Measurements from ENCODE around the gene NTM. TPM values are rescaled to one million over a fixed set of nuclear protein-coding genes. Genes with fewer than 3 reads are reported as not detected.
"Not testable (repeated sequence)": the region's sequence is repeated elsewhere in the genome, so short reads cannot be mapped to it uniquely, and the experiment has no call there.

NTM gene
- total RNA-seq, 1 donor from 2014 or later = not detected

- ATAC-seq = peak; percentile 92
These were observed 117.8 kb downstream of the NTM start for GRCh38 chr11:131488238-131488637.

GRCh38 chr11:131491503-131491902 lies 121.1 kb downstream of the NTM start:
- ATAC-seq (no peak), DNase-seq (ENCODE audit: low spot score) (no peak)

More at GRCh38 chr11:131488238-131488637, 117.8 kb downstream of the NTM start:
- DNase-seq (ENCODE audit: low spot score) = peak; percentile 60

- no peak for DNase-seq (ENCODE audit: low spot score)
- ATAC-seq = peak; percentile 72
These were observed 125.0 kb downstream of the NTM start for GRCh38 chr11:131495423-131495822.

GRCh38 chr11:131497686-131498085 lies 127.3 kb downstream of the NTM start:
- not testable (repeated sequence) for DNase-seq (ENCODE audit: low spot score); ATAC-seq

GRCh38 chr11:131498631-131499160 lies 128.3 kb downstream of the NTM start:
- no peak for DNase-seq (ENCODE audit: low spot score)
- ATAC-seq = no peak

- no peak for ATAC-seq
- DNase-seq (ENCODE audit: low spot score) = no peak
These were observed 128.8 kb downstream of the NTM start for GRCh38 chr11:131499199-131499598.

- no peak for ATAC-seq
These were observed 132.6 kb downstream of the NTM start for GRCh38 chr11:131503017-131503416.

GRCh38 chr11:131504199-131504949 lies 134.0 kb downstream of the NTM start:
- ATAC-seq = no peak
- DNase-seq (ENCODE audit: low spot score) = no peak

More at GRCh38 chr11:131503017-131503416, 132.6 kb downstream of the NTM start:
- DNase-seq (ENCODE audit: low spot score) = no peak

GRCh38 chr11:131506348-131506747 lies 135.9 kb downstream of the NTM start:
- DNase-seq (ENCODE audit: low spot score) (no peak), ATAC-seq (no peak)

- no peak for ATAC-seq
These were observed 140.2 kb downstream of the NTM start for GRCh38 chr11:131510662-131511061.

GRCh38 chr11:131511794-131512193 lies 141.4 kb downstream of the NTM start:
- ATAC-seq = peak; percentile 89

More at GRCh38 chr11:131510662-131511061, 140.2 kb downstream of the NTM start:
- no peak for DNase-seq (ENCODE audit: low spot score)

GRCh38 chr11:131512228-131512627 lies 141.8 kb downstream of the NTM start:
- DNase-seq (ENCODE audit: low spot score) = no peak
- no peak for ATAC-seq

More at GRCh38 chr11:131511794-131512193, 141.4 kb downstream of the NTM start:
- peak; percentile 50 for DNase-seq (ENCODE audit: low spot score)

- no peak for ATAC-seq
- no peak for DNase-seq (ENCODE audit: low spot score)
These were observed 143.6 kb downstream of the NTM start for GRCh38 chr11:131514062-131514461.

- DNase-seq (ENCODE audit: low spot score) = no peak
- no peak for ATAC-seq
These were observed 148.0 kb downstream of the NTM start for GRCh38 chr11:131518305-131518838.

- ATAC-seq (no peak), DNase-seq (ENCODE audit: low spot score) (no peak)
These were observed 152.4 kb downstream of the NTM start for GRCh38 chr11:131522851-131523250.

- no peak for ATAC-seq
- DNase-seq (ENCODE audit: low spot score) = no peak
These were observed 160.0 kb downstream of the NTM start for GRCh38 chr11:131530407-131530806.

- ATAC-seq = no peak
- DNase-seq (ENCODE audit: low spot score) = no peak
These were observed 162.7 kb downstream of the NTM start for GRCh38 chr11:131533149-131533548.

- ATAC-seq (no peak), DNase-seq (ENCODE audit: low spot score) (no peak)
These were observed 163.6 kb downstream of the NTM start for GRCh38 chr11:131533998-131534397.

GRCh38 chr11:131534611-131535010 lies 164.2 kb downstream of the NTM start:
- DNase-seq (ENCODE audit: low spot score) (no peak), ATAC-seq (no peak)

GRCh38 chr11:131536159-131536558 lies 165.7 kb downstream of the NTM start:
- ATAC-seq (no peak), DNase-seq (ENCODE audit: low spot score) (no peak)

GRCh38 chr11:131537196-131537595 lies 166.8 kb downstream of the NTM start:
- DNase-seq (ENCODE audit: low spot score) = no peak
- no peak for ATAC-seq

- ATAC-seq (no peak), DNase-seq (ENCODE audit: low spot score) (no peak)
These were observed 167.3 kb downstream of the NTM start for GRCh38 chr11:131537748-131538147.
